Epidermal melanocyte (primary cell): ENCODE data around the gene CCDC197.
A peak's percentile ranks its signal among the peaks of the same experiment; 100 is the strongest.

Source experiments
- DNase-seq: peaks from one replicate; pipeline ENCODE4 v3.0.0; 2011; ENCODE audit warnings: low spot score; ENCODE audit not compliant: insufficient read length

The CCDC197 gene

GRCh38 chr14:93998871-93999403 lies 1.8 kb downstream of the CCDC197 start:
- DNase-seq: no peak

- no peak for DNase-seq
Observed at GRCh38 chr14:93999573-93999972, 2.5 kb downstream of the CCDC197 start.

GRCh38 chr14:94000267-94000666 lies 3.2 kb downstream of the CCDC197 start:
- no peak for DNase-seq

GRCh38 chr14:94001016-94001415 lies 3.9 kb downstream of the CCDC197 start:
- no peak for DNase-seq

- DNase-seq: peak; percentile 80
Observed at GRCh38 chr14:94001501-94002396, 4.6 kb downstream of the CCDC197 start.

- no peak for DNase-seq
Observed at GRCh38 chr14:94003397-94003796, 6.3 kb downstream of the CCDC197 start.

GRCh38 chr14:94004015-94004414 lies 6.9 kb downstream of the CCDC197 start:
- no peak for DNase-seq

GRCh38 chr14:94005324-94006073 lies 8.4 kb downstream of the CCDC197 start:
- DNase-seq: no peak

- no peak for DNase-seq
Observed at GRCh38 chr14:94008234-94008633, 11.1 kb downstream of the CCDC197 start.

GRCh38 chr14:94009767-94010166 lies 12.7 kb downstream of the CCDC197 start:
- no peak for DNase-seq

GRCh38 chr14:94010625-94011024 lies 13.5 kb downstream of the CCDC197 start:
- no peak for DNase-seq

GRCh38 chr14:94011795-94012194 lies 14.7 kb downstream of the CCDC197 start:
- DNase-seq: no peak

GRCh38 chr14:94014382-94014781 lies 17.3 kb downstream of the CCDC197 start:
- no peak for DNase-seq

- DNase-seq: no peak
Observed at GRCh38 chr14:94015223-94015622, 18.1 kb downstream of the CCDC197 start.

- DNase-seq: no peak
Observed at GRCh38 chr14:94016446-94016976, 19.4 kb downstream of the CCDC197 start.

- DNase-seq: no peak
Observed at GRCh38 chr14:94018308-94018707, 21.2 kb downstream of the CCDC197 start.

GRCh38 chr14:94019329-94019728 lies 22.2 kb downstream of the CCDC197 start:
- no peak for DNase-seq

- DNase-seq: no peak
Observed at GRCh38 chr14:94020267-94020666, 23.2 kb downstream of the CCDC197 start.

- DNase-seq: no peak
Observed at GRCh38 chr14:94021001-94021400, 23.9 kb downstream of the CCDC197 start.

- DNase-seq: no peak
Observed at GRCh38 chr14:94021416-94022157, 24.5 kb downstream of the CCDC197 start.
